Stimulated activated CD4-positive, alpha-beta T cell treated with anti-CD3 and anti-CD28 coated beads, Interleukin-15, amount 100 ng/mL, for 48 hours (primary cell): ENCODE measurements around the gene NWD2.
"Not testable (repeated sequence)": the region's sequence is repeated elsewhere in the genome, so short reads cannot be mapped to it uniquely, and the experiment has no call there.

Experiments used
- DNase-seq, 2 donors: peaks; one replicate each; pipeline ENCODE4 v3.0.0-alpha.2; 2020; ENCODE audit warnings: low read depth in 2 of 2

The NWD2 gene

GRCh38 chr4:37495353-37495752 lies 250.8 kb downstream of the NWD2 start:
- not testable (repeated sequence) for DNase-seq
